GM12878 (cell line): Measurements from ENCODE around the gene CTIF. TPM values are rescaled to one million over a fixed set of nuclear protein-coding genes. Genes with fewer than 3 reads are reported as not detected.

ENCODE experiments used
- ATF2 ChIP-seq: IDR thresholded peaks from 2 replicates; pipeline ENCODE4 v1.6.1; 2012; ENCODE audit warnings: low read length, inconsistent platforms
- CBFB ChIP-seq: IDR thresholded peaks from 2 replicates; pipeline ENCODE4 v1.6.1; 2016; ENCODE audit warnings: antibody characterized with exemption, low read depth
- EGR1 ChIP-seq, 2 experiments: IDR thresholded peaks; 1 replicate in 1 of 2; 2 replicates in 1 of 2; pipeline ENCODE4 v1.6.1; 2011 to 2012; ENCODE audit warnings: low read depth in 2 of 2, low read length in 2 of 2, borderline replicate concordance in 1 of 2, mild to moderate bottlenecking in 1 of 2, moderate library complexity in 1 of 2
- KDM1A ChIP-seq: fragments of 200-600 bp; sonication (generic); IDR thresholded peaks from 2 replicates; pipeline ENCODE4 v1.6.1; 2016; ENCODE audit warnings: borderline replicate concordance
- RUNX3 ChIP-seq: IDR thresholded peaks from 2 replicates; pipeline ENCODE4 v1.6.1; 2012; ENCODE audit warnings: low read length, inconsistent platforms
- SP1 ChIP-seq: IDR thresholded peaks from one replicate; pipeline ENCODE4 v1.6.1; 2011; ENCODE audit warnings: low read depth, low read length
- ZNF687 ChIP-seq: fragments of 450-650 bp; IDR thresholded peaks from 2 replicates; pipeline ENCODE4 v1.6.1; 2017; ENCODE audit warnings: mild to moderate bottlenecking, moderate library complexity
- polyA plus RNA-seq, 11 experiments: library from polyadenylated mRNA; depleted of rRNA in 4 of 11; unstranded in 6 of 11; stranded (reverse) in 5 of 11; fragments of >200 nt; fragmentation: Nextera tagmentation in 4 of 11; fragmentation: Illumina TruSeq in 1 of 11; extraction: Ambion mirVana in 4 of 11; extraction: Trizol in 1 of 11; gene quantifications; 1 replicate in 1 of 11; 2 replicates in 10 of 11; pipeline versions ENCODE4 v1.2.1 to v1.2.3, GENCODE V29; 2011 to 2016; ENCODE audit warnings: inconsistent platforms in 2 of 11, missing spikeins in 2 of 11, low read depth in 1 of 11
- total RNA-seq, 4 experiments: library from RNA; depleted of rRNA in 3 of 4; stranded (reverse); fragments of >200 nt in 3 of 4; fragmentation: Illumina TruSeq in 1 of 4; extraction: Trizol in 1 of 4; gene quantifications; 2 replicates each; pipeline versions ENCODE4 v1.2.1 to v1.2.3, GENCODE V29; 2013 to 2021
- TF ChIP-seq, protein P1 (sequence below): fragments of 150-350 bp; IDR thresholded peaks from 2 replicates; pipeline ENCODE4 v1.6.1; 2016; ENCODE audit warnings: low read depth, low read length

Gene CTIF
- total and polyA plus RNA-seq, 10 of the 15 experiments (the other 5 are each of a cell fraction or from before 2014, with no cell fraction given), result 0.06 to 11.6 (median 2.5) TPM

- TF ChIP-seq KDM1A (no peak), CBFB (no peak), EGR1 (IDR thresholded peaks at IDR 0.05; ENCODE audit: borderline replicate concordance in 1 of 2, low read depth in 2 of 2, low read length in 2 of 2) (no peak), ATF2 (no peak), RUNX3 (peak; percentile 12; the same call in 1 of the 2 replicates), SP1 (no peak), ZNF687 (no peak)
- TF ChIP-seq, protein P1, sequence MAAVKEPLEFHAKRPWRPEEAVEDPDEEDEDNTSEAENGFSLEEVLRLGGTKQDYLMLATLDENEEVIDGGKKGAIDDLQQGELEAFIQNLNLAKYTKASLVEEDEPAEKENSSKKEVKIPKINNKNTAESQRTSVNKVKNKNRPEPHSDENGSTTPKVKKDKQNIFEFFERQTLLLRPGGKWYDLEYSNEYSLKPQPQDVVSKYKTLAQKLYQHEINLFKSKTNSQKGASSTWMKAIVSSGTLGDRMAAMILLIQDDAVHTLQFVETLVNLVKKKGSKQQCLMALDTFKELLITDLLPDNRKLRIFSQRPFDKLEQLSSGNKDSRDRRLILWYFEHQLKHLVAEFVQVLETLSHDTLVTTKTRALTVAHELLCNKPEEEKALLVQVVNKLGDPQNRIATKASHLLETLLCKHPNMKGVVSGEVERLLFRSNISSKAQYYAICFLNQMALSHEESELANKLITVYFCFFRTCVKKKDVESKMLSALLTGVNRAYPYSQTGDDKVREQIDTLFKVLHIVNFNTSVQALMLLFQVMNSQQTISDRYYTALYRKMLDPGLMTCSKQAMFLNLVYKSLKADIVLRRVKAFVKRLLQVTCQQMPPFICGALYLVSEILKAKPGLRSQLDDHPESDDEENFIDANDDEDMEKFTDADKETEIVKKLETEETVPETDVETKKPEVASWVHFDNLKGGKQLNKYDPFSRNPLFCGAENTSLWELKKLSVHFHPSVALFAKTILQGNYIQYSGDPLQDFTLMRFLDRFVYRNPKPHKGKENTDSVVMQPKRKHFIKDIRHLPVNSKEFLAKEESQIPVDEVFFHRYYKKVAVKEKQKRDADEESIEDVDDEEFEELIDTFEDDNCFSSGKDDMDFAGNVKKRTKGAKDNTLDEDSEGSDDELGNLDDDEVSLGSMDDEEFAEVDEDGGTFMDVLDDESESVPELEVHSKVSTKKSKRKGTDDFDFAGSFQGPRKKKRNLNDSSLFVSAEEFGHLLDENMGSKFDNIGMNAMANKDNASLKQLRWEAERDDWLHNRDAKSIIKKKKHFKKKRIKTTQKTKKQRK, result no peak
Measured at GRCh38 chr18:48533340-48534070, 5.3 kb upstream of the CTIF start (continued).
